Body of pancreas (tissue), 4 donors: ENCODE data around the gene KLRB1.
A peak's percentile ranks its signal among the peaks of the same experiment; 100 is the strongest.

Experiments used
- CTCF ChIP-seq, 7 experiments: fragments of 450-650 bp in 4 of 7; fragments of 200-600 bp in 3 of 7; sonication (generic) in 3 of 7; IDR thresholded peaks; one replicate each; pipeline ENCODE4 v1.5.1; 2016 to 2019; ENCODE audit warnings: antibody characterized with exemption in 7 of 7
- POLR2A ChIP-seq, 3 donors: fragments of 450-650 bp; IDR thresholded peaks; one replicate each; pipeline ENCODE4 v1.6.1; 2016; ENCODE audit warnings: antibody characterized with exemption in 3 of 3, mild to moderate bottlenecking in 2 of 3

DNA sequence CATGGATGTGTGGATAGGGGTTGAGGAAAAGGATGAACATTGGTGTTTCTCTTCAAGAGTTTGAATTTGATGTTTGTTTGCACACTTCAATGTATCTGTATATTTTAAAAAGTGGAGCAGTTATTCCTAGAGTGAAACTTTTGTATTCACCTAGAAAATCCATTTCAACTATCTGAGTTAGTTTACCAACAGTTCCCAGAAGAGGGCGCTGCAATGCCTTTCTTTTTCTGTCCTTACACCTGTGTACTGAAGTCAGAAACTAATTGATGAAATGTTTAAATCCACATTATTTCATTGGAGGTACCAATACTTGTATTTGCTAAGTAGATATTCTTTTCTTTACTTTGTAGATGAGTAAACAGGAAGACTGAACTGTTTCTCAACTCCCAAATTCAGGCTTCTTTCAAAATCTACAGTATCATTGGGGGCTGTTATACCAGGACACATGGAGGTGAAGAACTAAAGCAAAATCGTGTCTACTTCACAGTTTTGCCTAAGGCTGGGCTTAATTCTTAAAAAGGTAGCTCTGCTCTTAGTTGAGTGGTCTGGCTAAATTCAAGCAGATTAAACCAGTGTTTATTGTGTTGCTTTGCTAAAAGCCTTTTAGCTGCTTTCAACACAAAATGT, 26.6 kb upstream of the KLRB1 start:
- TF ChIP-seq CTCF (IDR thresholded peaks at IDR 0.05) (peak; percentile 13 to 70 (median 62)), POLR2A (IDR thresholded peaks at IDR 0.05) (no peak)
